Measurements from ENCODE around the gene HSPH1.

The HSPH1 gene

GRCh38 chr13:31154939-31155338 lies 6.8 kb downstream of the HSPH1 start:
- no peak for DNase-seq (ENCODE audit: low read depth)
- H3K4me3 ChIP-seq (ENCODE audit: low read depth, low read length) = no peak overlapping the region
- TF ChIP-seq CTCF (IDR thresholded peaks at IDR 0.05; ENCODE audit: control insufficient read depth, extremely low read depth, insufficient read depth) = no peak

GRCh38 chr13:31151837-31152236 lies 9.9 kb downstream of the HSPH1 start:
- no peak overlapping the region for H3K4me3 ChIP-seq (ENCODE audit: low read depth, low read length)
- no peak for TF ChIP-seq CTCF (IDR thresholded peaks at IDR 0.05; ENCODE audit: control insufficient read depth, extremely low read depth, insufficient read depth)
- DNase-seq (ENCODE audit: low read depth) = no peak

- no peak for TF ChIP-seq CTCF (IDR thresholded peaks at IDR 0.05; ENCODE audit: control insufficient read depth, extremely low read depth, insufficient read depth)
- H3K4me3 ChIP-seq (ENCODE audit: low read depth, low read length) = no peak overlapping the region
- DNase-seq (ENCODE audit: low read depth) = no peak
Observed at GRCh38 chr13:31150315-31150985, 11.3 kb downstream of the HSPH1 start.

GRCh38 chr13:31149604-31150003 lies 12.1 kb downstream of the HSPH1 start:
- no peak overlapping the region for H3K4me3 ChIP-seq (ENCODE audit: low read depth, low read length)
- no peak for DNase-seq (ENCODE audit: low read depth)
- TF ChIP-seq CTCF (IDR thresholded peaks at IDR 0.05; ENCODE audit: control insufficient read depth, extremely low read depth, insufficient read depth) = no peak

- no peak for TF ChIP-seq CTCF (IDR thresholded peaks at IDR 0.05; ENCODE audit: control insufficient read depth, extremely low read depth, insufficient read depth)
- no peak for DNase-seq (ENCODE audit: low read depth)
- no peak overlapping the region for H3K4me3 ChIP-seq (ENCODE audit: low read depth, low read length)
Observed at GRCh38 chr13:31145417-31145816, 16.3 kb downstream of the HSPH1 start.

GRCh38 chr13:31138515-31138914 lies 23.2 kb downstream of the HSPH1 start:
- DNase-seq (ENCODE audit: low read depth) = no peak
- TF ChIP-seq CTCF (IDR thresholded peaks at IDR 0.05; ENCODE audit: control insufficient read depth, extremely low read depth, insufficient read depth) = no peak
- H3K4me3 ChIP-seq (ENCODE audit: low read depth, low read length) = no peak overlapping the region

GRCh38 chr13:31136724-31137123 lies 25.0 kb downstream of the HSPH1 start:
- no peak overlapping the region for H3K4me3 ChIP-seq (ENCODE audit: low read depth, low read length)
- TF ChIP-seq CTCF (IDR thresholded peaks at IDR 0.05; ENCODE audit: control insufficient read depth, extremely low read depth, insufficient read depth) = no peak
- no peak for DNase-seq (ENCODE audit: low read depth)

Measured in LNCaP clone FGC (cell line).